Transverse colon (tissue), 4 donors: Measurements from ENCODE around the gene PRKCE. TPM values are rescaled to one million over a fixed set of nuclear protein-coding genes. Genes with fewer than 3 reads are reported as not detected.

Experiments used
- DNase-seq: peaks from one replicate; pipeline ENCODE4 v3.0.0-alpha.2; 2019
- H3K27ac ChIP-seq, 4 donors: fragments of 200-600 bp; sonication (generic); 2 replicates each; pipeline ENCODE4 v1.5.1; 2016 to 2018; ENCODE audit warnings: inconsistent platforms in 4 of 4
- H3K27me3 ChIP-seq: fragments of 200-600 bp; sonication (generic); 2 replicates; pipeline ENCODE4 v1.5.1; 2017; ENCODE audit warnings: inconsistent platforms
- H3K36me3 ChIP-seq, 4 donors: fragments of 200-600 bp; sonication (generic); 2 replicates each; pipeline ENCODE4 v1.5.1; 2017 to 2019; ENCODE audit warnings: inconsistent platforms in 4 of 4
- H3K4me1 ChIP-seq, 4 donors: fragments of 200-600 bp; sonication (generic); 2 replicates each; pipeline ENCODE4 v1.5.1; 2017 to 2020; ENCODE audit warnings: inconsistent platforms in 4 of 4
- H3K4me3 ChIP-seq, 4 donors: fragments of 200-600 bp; sonication (generic); 1 replicate in 1 of 4; 2 replicates in 3 of 4; pipeline versions ENCODE4 v1.5.1 to v1.6.1; 2017 to 2019; ENCODE audit warnings: inconsistent platforms in 4 of 4
- H3K9me3 ChIP-seq, 2 donors: fragments of 200-600 bp; sonication (generic); 2 replicates each; pipeline ENCODE4 v1.5.1; 2017 to 2019; ENCODE audit warnings: inconsistent platforms in 2 of 2
- EP300 ChIP-seq: sonication (generic); formaldehyde crosslinking; IDR thresholded peaks from one replicate; pipeline ENCODE4 v1.6.1; 2017; ENCODE audit warnings: antibody characterized with exemption, low read depth
- POLR2A ChIP-seq: fragments of 450-650 bp; IDR thresholded peaks from one replicate; pipeline ENCODE4 v1.6.1; 2016; ENCODE audit warnings: antibody characterized with exemption, mild to moderate bottlenecking, moderate library complexity
- POLR2AphosphoS5 ChIP-seq, 3 donors: sonication (generic); formaldehyde crosslinking; IDR thresholded peaks; one replicate each; pipeline ENCODE4 v1.6.1; 2016; ENCODE audit warnings: antibody characterized with exemption in 3 of 3
- WGBS, 2 donors: methylation state at CpG; one replicate each; pipeline ENCODE4 v1.1.5; 2018; ENCODE audit warnings: low coverage in 1 of 2; 5-methylcytosine and 5-hydroxymethylcytosine counted together
- in situ Hi-C, 4 donors: fragments of 200-750 bp; cut with MboI; loops; one replicate each; pipeline versions ENCODE4 v1.15.0 to v1.15.1; 2017; ENCODE audit warnings: low sequenced_read_pairs in 3 of 4, low pct_ligation_motif_present in 1 of 4, low pct_unique_long_range_greater_than_20kb in 1 of 4
- intact Hi-C: fragments of 100-400 bp; cut with DNase I; formaldehyde crosslinking; loops from one replicate; pipeline ENCODE4 v1.15.1; 2023; ENCODE audit warnings: low total_unique reads
- total RNA-seq, 4 donors: library from RNA; depleted of rRNA; stranded (reverse); fragments of >200 nt; gene quantifications; one replicate each; pipeline ENCODE4 v1.1.0, GENCODE V29; 2016
- TF ChIP-seq, protein P1 (sequence below), 5 experiments: fragments of 200-600 bp in 3 of 5; fragments of 450-650 bp in 2 of 5; sonication (generic) in 3 of 5; IDR thresholded peaks; 1 replicate in 2 of 5; 2 replicates in 3 of 5; pipeline ENCODE4 v1.5.1; 2016 to 2017; ENCODE audit warnings: antibody characterized with exemption in 5 of 5, inconsistent platforms in 3 of 5, mild to moderate bottlenecking in 2 of 5, moderate library complexity in 1 of 5

The PRKCE gene
- total RNA-seq, 4 donors from 2014 or later = 8.6 to 20.6 (median 11.3) TPM

- Histone ChIP-seq H3K27ac (peak overlapping the region in 1 of 4 donors; percentile 22), H3K27me3 (no peaks in the 10 kb centered on the region), H3K36me3 (no peaks in the 10 kb centered on the region), H3K4me3 (no peak overlapping the region), H3K4me1 (peaks cover 0 to 32% (median 4%) of the 10 kb centered on the region in 4 donors), H3K9me3 (no peaks in the 10 kb centered on the region)
- DNase-seq = no peak
- in situ Hi-C loops = loop anchor here (5.0 to 10.0 kb wide), 2 partner anchors 129 to 132 kb away; no protein-coding TSS in a partner anchor
- TF ChIP-seq EP300 (no peak), POLR2AphosphoS5 (IDR thresholded peaks at IDR 0.05) (no peak), POLR2A (no peak)
- TF ChIP-seq, protein P1, sequence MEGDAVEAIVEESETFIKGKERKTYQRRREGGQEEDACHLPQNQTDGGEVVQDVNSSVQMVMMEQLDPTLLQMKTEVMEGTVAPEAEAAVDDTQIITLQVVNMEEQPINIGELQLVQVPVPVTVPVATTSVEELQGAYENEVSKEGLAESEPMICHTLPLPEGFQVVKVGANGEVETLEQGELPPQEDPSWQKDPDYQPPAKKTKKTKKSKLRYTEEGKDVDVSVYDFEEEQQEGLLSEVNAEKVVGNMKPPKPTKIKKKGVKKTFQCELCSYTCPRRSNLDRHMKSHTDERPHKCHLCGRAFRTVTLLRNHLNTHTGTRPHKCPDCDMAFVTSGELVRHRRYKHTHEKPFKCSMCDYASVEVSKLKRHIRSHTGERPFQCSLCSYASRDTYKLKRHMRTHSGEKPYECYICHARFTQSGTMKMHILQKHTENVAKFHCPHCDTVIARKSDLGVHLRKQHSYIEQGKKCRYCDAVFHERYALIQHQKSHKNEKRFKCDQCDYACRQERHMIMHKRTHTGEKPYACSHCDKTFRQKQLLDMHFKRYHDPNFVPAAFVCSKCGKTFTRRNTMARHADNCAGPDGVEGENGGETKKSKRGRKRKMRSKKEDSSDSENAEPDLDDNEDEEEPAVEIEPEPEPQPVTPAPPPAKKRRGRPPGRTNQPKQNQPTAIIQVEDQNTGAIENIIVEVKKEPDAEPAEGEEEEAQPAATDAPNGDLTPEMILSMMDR (IDR thresholded peaks at IDR 0.05) = no peak
- intact Hi-C loops = loop anchor here (5.0 kb wide), 1 partner anchor 129 kb away; no protein-coding TSS in a partner anchor
- WGBS, 2 donors = 76 to 78% methylated on average over 3 to 7 of the region's 7 CpGs
These were observed 124.9 kb downstream of the PRKCE start for GRCh38 chr2:45776160-45776955.

GRCh38 chr2:45777996-45778719, 126.7 kb downstream of the PRKCE start:
- 54 to 79% methylated on average over 4 to 10 of the region's 10 CpGs for WGBS, 2 donors
- no peaks in the 10 kb centered on the region for H3K36me3 ChIP-seq
- TF ChIP-seq, protein P1 (IDR thresholded peaks at IDR 0.05) = no peak
- TF ChIP-seq EP300 (no peak), POLR2AphosphoS5 (IDR thresholded peaks at IDR 0.05) (no peak), POLR2A (no peak)
- DNase-seq = no peak
- H3K27me3 ChIP-seq = no peaks in the 10 kb centered on the region
- H3K27ac ChIP-seq = no peak overlapping the region
- H3K9me3 ChIP-seq = no peaks in the 10 kb centered on the region
- H3K4me3 ChIP-seq = peak overlapping the region in 1 of 4 donors; percentile 11
- in situ Hi-C loops = loop anchor here (5.0 to 10.0 kb wide), 2 partner anchors 131 to 133 kb away; no protein-coding TSS in a partner anchor
- intact Hi-C loops = loop anchor here (5.0 kb wide), 1 partner anchor 131 kb away; no protein-coding TSS in a partner anchor
- H3K4me1 ChIP-seq = peaks cover 0 to 32% (median 6%) of the 10 kb centered on the region in 4 donors

DNA sequence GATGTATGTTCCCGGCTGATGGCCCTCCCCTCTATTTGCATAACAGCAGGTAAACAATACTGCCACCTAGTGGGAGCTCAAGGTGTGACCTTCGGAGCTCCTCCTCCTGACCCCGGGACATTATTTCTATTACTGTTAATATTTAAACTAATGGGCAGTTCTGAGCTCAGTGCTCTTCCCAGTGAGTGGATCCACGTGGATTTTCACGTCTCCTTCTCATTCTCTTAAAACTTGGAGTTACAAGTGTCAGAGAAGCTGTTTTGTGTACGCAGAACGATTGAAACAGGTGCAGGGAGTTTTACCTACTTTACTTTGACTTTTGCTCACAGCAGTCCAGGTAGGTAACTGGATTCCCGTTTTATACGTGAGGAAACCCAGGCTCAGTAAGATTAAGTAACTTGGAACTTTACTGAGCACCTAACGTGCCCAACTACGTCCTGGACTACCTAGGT, 127.3 kb downstream of the PRKCE start:
- TF ChIP-seq POLR2AphosphoS5 (IDR thresholded peaks at IDR 0.05) = no peak
- TF ChIP-seq POLR2A = no peak
- no peak for TF ChIP-seq EP300
- TF ChIP-seq, protein P1 (IDR thresholded peaks at IDR 0.05) = peak; percentile 74 to 83 (median 81)
- DNase-seq = peak; percentile 71
- WGBS, 2 donors = 0 to 55% methylated on average over 3 to 11 of the region's 11 CpGs
- H3K36me3 ChIP-seq = no peaks in the 10 kb centered on the region
- H3K27ac ChIP-seq = no peak overlapping the region
- no peaks in the 10 kb centered on the region for H3K9me3 ChIP-seq
- peaks cover 0 to 34% (median 6%) of the 10 kb centered on the region in 4 donors for H3K4me1 ChIP-seq
- no peaks in the 10 kb centered on the region for H3K27me3 ChIP-seq
- in situ Hi-C loops = loop anchor here (5.0 to 10.0 kb wide), 2 partner anchors 131 to 134 kb away; no protein-coding TSS in a partner anchor
- intact Hi-C loops = loop anchor here (5.0 kb wide), 1 partner anchor 131 kb away; no protein-coding TSS in a partner anchor
- peak overlapping the region in 1 of 4 donors; percentile 11 for H3K4me3 ChIP-seq
